Right lobe of liver (tissue), 4 donors: Measurements from ENCODE around the gene KIRREL3.

Experiments used
- POLR2A ChIP-seq: fragments of 450-650 bp; IDR thresholded peaks from one replicate; pipeline ENCODE4 v1.6.1; 2017; ENCODE audit warnings: antibody characterized with exemption, mild to moderate bottlenecking
- TF ChIP-seq, protein P1 (sequence below), 4 donors: fragments of 200-600 bp in 3 of 4; fragments of 450-650 bp in 1 of 4; IDR thresholded peaks; one replicate each; pipeline versions ENCODE4 v1.5.1 to v1.8.0; 2016 to 2022; ENCODE audit warnings: antibody characterized with exemption in 4 of 4, mild to moderate bottlenecking in 2 of 4
- donor health status: DM: no; HTN: no; CAD: no.
- donor health status: DM: no; HTN: no; CAD: no.
- donor health status: DM: no; HTN: yes; CAD: no.

DNA sequence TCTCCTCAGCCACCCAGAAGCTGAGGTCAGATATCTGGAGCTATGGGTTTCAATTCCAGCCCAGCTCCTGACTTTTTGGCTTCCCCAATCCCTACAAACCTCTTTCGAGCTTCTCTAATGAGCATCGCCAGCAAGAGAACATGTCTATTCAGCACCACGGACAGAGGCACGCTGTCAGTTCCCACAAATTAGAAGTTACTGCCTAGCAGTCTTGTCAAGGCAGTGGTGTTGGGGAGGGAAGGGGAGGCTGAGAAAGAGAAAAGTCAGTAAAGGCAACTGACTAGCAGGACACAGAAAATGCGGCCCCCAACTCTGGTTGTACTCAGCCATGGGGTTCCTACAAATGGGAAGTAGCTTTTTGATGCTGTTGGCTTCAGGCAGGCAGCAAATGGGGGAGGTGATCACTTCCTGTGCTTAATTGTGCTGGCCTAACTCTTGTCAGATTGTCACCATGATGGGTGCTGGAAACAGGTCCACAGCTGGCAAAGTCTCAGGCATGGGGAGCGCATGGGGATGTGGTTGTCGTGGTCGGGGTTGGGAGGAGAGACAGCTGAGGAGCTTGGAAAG lies 439.2 kb downstream of the KIRREL3 start:
- TF ChIP-seq, protein P1, sequence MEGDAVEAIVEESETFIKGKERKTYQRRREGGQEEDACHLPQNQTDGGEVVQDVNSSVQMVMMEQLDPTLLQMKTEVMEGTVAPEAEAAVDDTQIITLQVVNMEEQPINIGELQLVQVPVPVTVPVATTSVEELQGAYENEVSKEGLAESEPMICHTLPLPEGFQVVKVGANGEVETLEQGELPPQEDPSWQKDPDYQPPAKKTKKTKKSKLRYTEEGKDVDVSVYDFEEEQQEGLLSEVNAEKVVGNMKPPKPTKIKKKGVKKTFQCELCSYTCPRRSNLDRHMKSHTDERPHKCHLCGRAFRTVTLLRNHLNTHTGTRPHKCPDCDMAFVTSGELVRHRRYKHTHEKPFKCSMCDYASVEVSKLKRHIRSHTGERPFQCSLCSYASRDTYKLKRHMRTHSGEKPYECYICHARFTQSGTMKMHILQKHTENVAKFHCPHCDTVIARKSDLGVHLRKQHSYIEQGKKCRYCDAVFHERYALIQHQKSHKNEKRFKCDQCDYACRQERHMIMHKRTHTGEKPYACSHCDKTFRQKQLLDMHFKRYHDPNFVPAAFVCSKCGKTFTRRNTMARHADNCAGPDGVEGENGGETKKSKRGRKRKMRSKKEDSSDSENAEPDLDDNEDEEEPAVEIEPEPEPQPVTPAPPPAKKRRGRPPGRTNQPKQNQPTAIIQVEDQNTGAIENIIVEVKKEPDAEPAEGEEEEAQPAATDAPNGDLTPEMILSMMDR (IDR thresholded peaks at IDR 0.05) = no peak
- no peak for TF ChIP-seq POLR2A
